CD8-positive, alpha-beta memory T cell (primary cell): ENCODE results near the gene INSYN2B. TPM values are rescaled to one million over a fixed set of nuclear protein-coding genes. Genes with fewer than 3 reads are reported as not detected.

Experiments used
- CTCF ChIA-PET: fragments of 350-600 bp; sonication (Branson Sonifier 250); formaldehyde crosslinking; loops from one replicate; lab custom pipeline; 2021; ENCODE audit warnings: antibody characterized with exemption; lab: Charles Lee
- POLR2A ChIA-PET: fragments of 350-600 bp; sonication (Branson Sonifier 250); formaldehyde crosslinking; loops from one replicate; lab custom pipeline; 2021; ENCODE audit warnings: antibody characterized with exemption; lab: Charles Lee
- DNase-seq, 5 donors: peaks; one replicate each; pipeline versions ENCODE4 v3.0.0 to v3.0.0-alpha.2; 2020 to 2022; ENCODE audit warnings: mixed read lengths in 1 of 5
- H3K27ac ChIP-seq: one replicate; pipeline ENCODE4 v1.7.0; 2013; ENCODE audit warnings: low read depth, mild to moderate bottlenecking, low read length, moderate library complexity
- H3K27me3 ChIP-seq: 2 replicates; pipeline ENCODE4 v1.7.0; 2013; ENCODE audit warnings: low read length, mild to moderate bottlenecking; ENCODE audit not compliant: insufficient read depth, poor library complexity, severe bottlenecking
- H3K36me3 ChIP-seq: 2 replicates; pipeline ENCODE4 v1.7.0; 2013; ENCODE audit warnings: mild to moderate bottlenecking, low read length, moderate library complexity; ENCODE audit not compliant: insufficient read depth
- H3K4me1 ChIP-seq: 2 replicates; pipeline ENCODE4 v1.7.0; 2013; ENCODE audit warnings: mild to moderate bottlenecking, low read length, moderate library complexity; ENCODE audit not compliant: insufficient read depth
- H3K4me3 ChIP-seq: 2 replicates; pipeline ENCODE4 v1.7.0; 2013; ENCODE audit warnings: mild to moderate bottlenecking, low read length
- H3K9me3 ChIP-seq: 2 replicates; pipeline ENCODE4 v1.7.0; 2013; ENCODE audit warnings: mild to moderate bottlenecking, low read length
- H3K27ac Mint-ChIP-seq, 8 donors: one replicate each; pipeline ENCODE4 v1.8.0; 2020 to 2021; ENCODE audit warnings: mixed read lengths in 8 of 8, mild to moderate bottlenecking in 6 of 8, inconsistent platforms in 3 of 8, moderate library complexity in 3 of 8
- H3K27me3 Mint-ChIP-seq, 2 donors: one replicate each; pipeline ENCODE4 v1.8.0; 2020 to 2021; ENCODE audit warnings: mixed read lengths in 2 of 2, mild to moderate bottlenecking in 1 of 2, moderate library complexity in 1 of 2
- H3K36me3 Mint-ChIP-seq, 3 donors: one replicate each; pipeline ENCODE4 v1.8.0; 2020 to 2021; ENCODE audit warnings: mixed read lengths in 3 of 3, inconsistent platforms in 1 of 3, mild to moderate bottlenecking in 1 of 3
- H3K4me1 Mint-ChIP-seq, 3 donors: one replicate each; pipeline ENCODE4 v1.8.0; 2020 to 2021; ENCODE audit warnings: mixed read lengths in 3 of 3, inconsistent platforms in 1 of 3, mild to moderate bottlenecking in 1 of 3
- H3K4me3 Mint-ChIP-seq, 7 donors: one replicate each; pipeline ENCODE4 v1.8.0; 2020 to 2021; ENCODE audit warnings: mixed read lengths in 7 of 7, mild to moderate bottlenecking in 6 of 7, moderate library complexity in 4 of 7, inconsistent platforms in 2 of 7
- H3K9me3 Mint-ChIP-seq, 5 donors: one replicate each; pipeline ENCODE4 v1.8.0; 2020 to 2022; ENCODE audit warnings: mixed read lengths in 5 of 5, mild to moderate bottlenecking in 3 of 5, moderate library complexity in 2 of 5, inconsistent platforms in 1 of 5
- polyA plus RNA-seq: library from polyadenylated mRNA; unstranded; fragments of 300-500 nt; fragmentation: Illumina TruSeq; gene quantifications from one replicate; pipeline ENCODE4 v1.2.3, GENCODE V29; 2021
- total RNA-seq, 2 experiments: library from RNA; stranded (reverse); gene quantifications; one replicate each; pipeline ENCODE4 v1.2.3, GENCODE V29; 2021

Gene INSYN2B
- total and polyA plus RNA-seq, 3 experiments from 2014 or later, result not detected

GRCh38 chr5:169941542-169941941, 38.8 kb downstream of the INSYN2B start:
- Histone ChIP-seq H3K9me3 (no peaks in the 10 kb centered on the region), H3K36me3 (no peaks in the 10 kb centered on the region), H3K27ac (no peak overlapping the region), H3K27me3 (no peaks in the 10 kb centered on the region), H3K4me1 (no peaks in the 10 kb centered on the region), H3K4me3 (no peak overlapping the region)
- peaks cover 0 to 52% (median 8%) of the 10 kb centered on the region in 3 donors for H3K36me3 Mint-ChIP-seq
- no peaks in the 10 kb centered on the region for H3K9me3 Mint-ChIP-seq
- H3K4me3 Mint-ChIP-seq, result no peak overlapping the region
- POLR2A ChIA-PET, result no interaction called here
- CTCF ChIA-PET, result no interaction called here
- H3K27me3 Mint-ChIP-seq, result no peaks in the 10 kb centered on the region
- H3K27ac Mint-ChIP-seq, result peak overlapping the region in 3 of 8 donors; percentile 2 to 81 (median 42)
- DNase-seq, result no peak
- H3K4me1 Mint-ChIP-seq, result peaks cover 25 to 33% (median 31%) of the 10 kb centered on the region in 3 donors

GRCh38 chr5:169939731-169940130, 40.6 kb downstream of the INSYN2B start:
- H3K36me3 ChIP-seq, result no peaks in the 10 kb centered on the region
- no peaks in the 10 kb centered on the region for H3K27me3 Mint-ChIP-seq
- H3K27ac ChIP-seq, result no peak overlapping the region
- H3K4me1 ChIP-seq, result peaks cover 13% of the 10 kb centered on the region
- no peaks in the 10 kb centered on the region for H3K9me3 Mint-ChIP-seq
- no peak overlapping the region for H3K4me3 ChIP-seq
- no peaks in the 10 kb centered on the region for H3K27me3 ChIP-seq
- peaks cover 0 to 48% (median 5%) of the 10 kb centered on the region in 3 donors for H3K36me3 Mint-ChIP-seq
- no peaks in the 10 kb centered on the region for H3K9me3 ChIP-seq
- CTCF ChIA-PET, result no interaction called here
- peaks cover 31 to 43% (median 33%) of the 10 kb centered on the region in 3 donors for H3K4me1 Mint-ChIP-seq
- POLR2A ChIA-PET, result no interaction called here
- H3K4me3 Mint-ChIP-seq, result no peak overlapping the region
- H3K27ac Mint-ChIP-seq, result no peak overlapping the region
- no peak for DNase-seq

GRCh38 chr5:169938439-169938838, 41.9 kb downstream of the INSYN2B start:
- Histone ChIP-seq H3K27ac (no peak overlapping the region), H3K4me1 (peaks cover 17% of the 10 kb centered on the region), H3K4me3 (no peak overlapping the region), H3K27me3 (no peaks in the 10 kb centered on the region), H3K9me3 (no peaks in the 10 kb centered on the region), H3K36me3 (no peaks in the 10 kb centered on the region)
- ChIA-PET POLR2A (no interaction called here), CTCF (no interaction called here)
- no peaks in the 10 kb centered on the region for H3K27me3 Mint-ChIP-seq
- H3K4me1 Mint-ChIP-seq, result peaks cover 35 to 48% (median 44%) of the 10 kb centered on the region in 3 donors
- no peak overlapping the region for H3K4me3 Mint-ChIP-seq
- no peak overlapping the region for H3K27ac Mint-ChIP-seq
- no peak for DNase-seq
- H3K36me3 Mint-ChIP-seq, result peaks cover 0 to 50% (median 7%) of the 10 kb centered on the region in 3 donors
- H3K9me3 Mint-ChIP-seq, result no peaks in the 10 kb centered on the region

GRCh38 chr5:169935762-169936161, 44.5 kb downstream of the INSYN2B start:
- ChIA-PET POLR2A (interaction anchor here (0.7 kb wide), 1 partner anchor 12 kb away, joined by 8 read pairs; no protein-coding TSS in a partner anchor), CTCF (no interaction called here)
- peak overlapping the region in 5 of 8 donors; percentile 22 to 55 (median 45) for H3K27ac Mint-ChIP-seq
- peaks cover 58 to 65% (median 59%) of the 10 kb centered on the region in 3 donors for H3K4me1 Mint-ChIP-seq
- Histone ChIP-seq H3K4me3 (no peak overlapping the region), H3K4me1 (peaks cover 17% of the 10 kb centered on the region), H3K9me3 (no peaks in the 10 kb centered on the region), H3K27me3 (no peaks in the 10 kb centered on the region), H3K27ac (no peak overlapping the region), H3K36me3 (peaks cover 5% of the 10 kb centered on the region)
- H3K27me3 Mint-ChIP-seq, result no peaks in the 10 kb centered on the region
- no peak for DNase-seq
- H3K4me3 Mint-ChIP-seq, result peak overlapping the region in 2 of 7 donors; percentile 16
- H3K9me3 Mint-ChIP-seq, result no peaks in the 10 kb centered on the region
- peaks cover 0 to 48% (median 12%) of the 10 kb centered on the region in 3 donors for H3K36me3 Mint-ChIP-seq

GRCh38 chr5:169934990-169935389, 45.3 kb downstream of the INSYN2B start:
- Histone ChIP-seq H3K9me3 (no peaks in the 10 kb centered on the region), H3K4me1 (peaks cover 17% of the 10 kb centered on the region), H3K27ac (no peak overlapping the region), H3K27me3 (no peaks in the 10 kb centered on the region), H3K4me3 (no peak overlapping the region), H3K36me3 (peaks cover 5% of the 10 kb centered on the region)
- Mint-ChIP-seq H3K4me3 (peak overlapping the region in 1 of 7 donors; percentile 30), H3K36me3 (peaks cover 0 to 50% (median 12%) of the 10 kb centered on the region in 3 donors), H3K9me3 (no peaks in the 10 kb centered on the region), H3K27ac (peak overlapping the region in 4 of 8 donors; percentile 44 to 78 (median 50)), H3K27me3 (no peaks in the 10 kb centered on the region), H3K4me1 (peaks cover 65 to 68% (median 65%) of the 10 kb centered on the region in 3 donors)
- POLR2A ChIA-PET, result no interaction called here
- no peak for DNase-seq
- CTCF ChIA-PET, result no interaction called here

- Histone ChIP-seq H3K36me3 (peaks cover 5% of the 10 kb centered on the region), H3K4me3 (no peak overlapping the region), H3K4me1 (peaks cover 17% of the 10 kb centered on the region), H3K9me3 (no peaks in the 10 kb centered on the region), H3K27me3 (no peaks in the 10 kb centered on the region), H3K27ac (no peak overlapping the region)
- POLR2A ChIA-PET, result no interaction called here
- peaks cover 0 to 53% (median 12%) of the 10 kb centered on the region in 3 donors for H3K36me3 Mint-ChIP-seq
- DNase-seq, result no peak
- no peaks in the 10 kb centered on the region for H3K9me3 Mint-ChIP-seq
- CTCF ChIA-PET, result no interaction called here
- H3K4me1 Mint-ChIP-seq, result peaks cover 69 to 73% (median 73%) of the 10 kb centered on the region in 3 donors
- H3K27ac Mint-ChIP-seq, result peak overlapping the region in 5 of 8 donors; percentile 23 to 78 (median 43)
- H3K27me3 Mint-ChIP-seq, result no peaks in the 10 kb centered on the region
- H3K4me3 Mint-ChIP-seq, result no peak overlapping the region
These were observed 46.7 kb downstream of the INSYN2B start for GRCh38 chr5:169933616-169934015.

- CTCF ChIA-PET, result no interaction called here
- no peaks in the 10 kb centered on the region for H3K9me3 ChIP-seq
- DNase-seq, result no peak
- H3K27me3 Mint-ChIP-seq, result no peaks in the 10 kb centered on the region
- H3K27ac Mint-ChIP-seq, result peak overlapping the region in 5 of 8 donors; percentile 2 to 78 (median 43)
- H3K4me3 Mint-ChIP-seq, result no peak overlapping the region
- H3K27me3 ChIP-seq, result no peaks in the 10 kb centered on the region
- H3K4me1 ChIP-seq, result peaks cover 17% of the 10 kb centered on the region
- no peaks in the 10 kb centered on the region for H3K9me3 Mint-ChIP-seq
- peaks cover 4 to 53% (median 15%) of the 10 kb centered on the region in 3 donors for H3K36me3 Mint-ChIP-seq
- no peak overlapping the region for H3K27ac ChIP-seq
- POLR2A ChIA-PET, result no interaction called here
- peaks cover 72 to 78% (median 76%) of the 10 kb centered on the region in 3 donors for H3K4me1 Mint-ChIP-seq
- H3K4me3 ChIP-seq, result no peak overlapping the region
- H3K36me3 ChIP-seq, result peaks cover 5% of the 10 kb centered on the region
These were observed 47.2 kb downstream of the INSYN2B start for GRCh38 chr5:169933127-169933526.

- POLR2A ChIA-PET, result no interaction called here
- H3K4me1 ChIP-seq, result no peaks in the 10 kb centered on the region
- no peaks in the 10 kb centered on the region for H3K27me3 ChIP-seq
- Mint-ChIP-seq H3K4me1 (peaks cover 34 to 71% (median 63%) of the 10 kb centered on the region in 3 donors), H3K27me3 (no peaks in the 10 kb centered on the region), H3K27ac (peak overlapping the region in 3 of 8 donors; percentile 8 to 54 (median 29)), H3K9me3 (no peaks in the 10 kb centered on the region), H3K36me3 (peaks cover 11 to 57% (median 28%) of the 10 kb centered on the region in 3 donors), H3K4me3 (no peak overlapping the region)
- no peaks in the 10 kb centered on the region for H3K9me3 ChIP-seq
- H3K36me3 ChIP-seq, result peaks cover 3% of the 10 kb centered on the region
- CTCF ChIA-PET, result no interaction called here
- no peak overlapping the region for H3K4me3 ChIP-seq
- DNase-seq, result no peak
- no peak overlapping the region for H3K27ac ChIP-seq
These were observed 56.3 kb downstream of the INSYN2B start for GRCh38 chr5:169923988-169924387.
